GM21576 (cell line): ENCODE measurements around the gene TAX1BP1.
A peak's percentile ranks its signal among the peaks of the same experiment; 100 is the strongest.
"Not testable (repeated sequence)": the region's sequence is repeated elsewhere in the genome, so short reads cannot be mapped to it uniquely, and the experiment has no call there.

Experiments used
- ATAC-seq: cut with Tn5 transposase; IDR thresholded peaks from one replicate; pipeline ENCODE4 v1.9.1; 2021; ENCODE audit warnings: mild to moderate bottlenecking, moderate library complexity; ENCODE audit not compliant: unreplicated experiment

The TAX1BP1 gene

DNA sequence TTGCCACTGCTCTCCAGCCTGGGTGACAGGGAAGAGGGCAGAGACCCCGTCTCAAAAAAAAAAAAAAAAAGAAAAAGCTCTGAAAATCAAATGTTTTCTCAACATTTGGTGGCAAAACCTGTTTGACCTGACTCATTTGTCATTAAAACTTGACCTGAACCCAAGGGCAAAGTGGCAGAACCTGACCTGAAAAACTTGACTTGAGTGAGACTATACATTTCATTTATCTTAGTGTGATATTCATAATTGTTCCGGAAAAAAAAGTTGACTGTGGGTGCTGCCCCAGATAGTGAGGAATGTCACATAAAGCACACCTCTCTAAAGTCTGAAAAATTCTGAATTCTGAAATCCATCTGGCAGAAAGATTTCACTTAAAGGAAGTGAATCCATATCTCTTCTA is 2.3 kb upstream of the TAX1BP1 start:
- ATAC-seq = no peak

DNA sequence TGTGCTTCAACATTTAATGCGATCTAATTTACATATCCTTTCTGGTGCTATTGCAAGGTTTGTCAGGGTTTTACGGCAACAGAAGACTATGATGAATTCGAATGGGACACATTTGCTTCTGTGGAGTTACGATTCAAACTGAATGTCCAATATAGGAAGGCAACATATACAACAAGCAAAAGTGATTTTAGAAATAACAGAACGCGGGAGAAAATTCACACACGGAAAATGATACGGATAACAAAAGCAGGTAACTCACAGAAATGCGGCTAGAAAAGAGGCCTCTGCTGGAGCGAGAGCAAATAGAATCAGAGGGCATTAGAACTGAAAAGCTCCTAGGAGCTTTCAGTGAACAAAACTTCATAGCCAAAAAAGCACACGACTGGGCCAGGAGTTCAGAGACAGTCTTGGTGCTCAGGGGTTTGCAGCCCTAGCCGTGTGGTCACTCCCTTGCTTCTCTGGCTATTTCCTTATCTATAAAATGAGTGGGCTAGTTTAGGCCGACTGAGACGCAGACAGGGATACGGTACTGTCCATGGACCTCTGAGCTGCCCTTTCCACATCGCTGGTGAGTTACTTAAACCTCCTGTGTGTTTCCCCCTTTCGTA is 557 bp upstream of the TAX1BP1 start:
- peak; percentile 29 for ATAC-seq

GRCh38 chr7:27740449-27741086 is 606 bp downstream of the TAX1BP1 start:
- peak; percentile 67 for ATAC-seq

GRCh38 chr7:27742091-27742710 is 2.2 kb downstream of the TAX1BP1 start:
- ATAC-seq = not testable (repeated sequence)

DNA sequence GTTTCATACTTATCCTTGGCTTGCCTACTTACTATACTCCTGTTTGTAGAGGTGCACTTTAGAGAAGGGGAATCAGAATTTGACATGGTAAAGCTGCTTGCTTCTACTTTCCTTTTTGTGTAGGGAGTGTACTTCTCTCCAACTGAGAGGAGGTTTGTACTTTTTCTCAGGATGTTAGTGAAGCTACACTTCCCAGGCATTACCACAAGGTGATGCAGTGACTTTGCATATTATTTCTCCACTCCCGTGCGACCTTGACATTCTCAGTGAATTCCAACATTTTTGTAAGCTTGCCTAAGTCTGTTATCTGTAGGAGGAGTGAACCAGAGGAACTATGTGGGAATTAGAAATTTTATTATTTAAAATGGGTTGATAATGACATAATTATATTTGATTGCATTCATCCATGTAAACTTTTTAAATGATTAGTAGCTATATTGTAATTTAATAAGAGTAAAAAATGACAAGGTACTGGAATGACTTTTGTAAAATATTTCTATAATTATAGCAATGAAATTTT is 5.2 kb downstream of the TAX1BP1 start:
- ATAC-seq = no peak

DNA sequence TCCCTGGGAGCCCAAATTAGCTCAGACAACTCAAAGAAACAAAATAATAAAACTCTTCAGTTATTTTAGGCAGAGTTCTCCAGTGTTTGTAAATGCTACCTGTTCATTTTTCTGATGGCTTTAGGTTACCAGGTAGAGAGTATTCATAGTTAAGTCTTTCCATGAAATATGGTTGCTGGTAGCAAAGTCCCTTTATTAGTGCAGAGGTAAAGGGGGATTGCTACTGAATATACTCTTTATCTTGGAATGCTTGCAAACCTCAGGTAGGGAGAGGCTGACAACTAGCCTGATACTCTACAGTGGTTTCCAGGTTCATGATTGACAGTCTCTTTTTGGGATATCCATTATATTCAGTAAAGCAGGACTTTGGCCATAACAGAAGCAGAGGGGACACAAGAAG is 6.5 kb downstream of the TAX1BP1 start:
- ATAC-seq = no peak

DNA sequence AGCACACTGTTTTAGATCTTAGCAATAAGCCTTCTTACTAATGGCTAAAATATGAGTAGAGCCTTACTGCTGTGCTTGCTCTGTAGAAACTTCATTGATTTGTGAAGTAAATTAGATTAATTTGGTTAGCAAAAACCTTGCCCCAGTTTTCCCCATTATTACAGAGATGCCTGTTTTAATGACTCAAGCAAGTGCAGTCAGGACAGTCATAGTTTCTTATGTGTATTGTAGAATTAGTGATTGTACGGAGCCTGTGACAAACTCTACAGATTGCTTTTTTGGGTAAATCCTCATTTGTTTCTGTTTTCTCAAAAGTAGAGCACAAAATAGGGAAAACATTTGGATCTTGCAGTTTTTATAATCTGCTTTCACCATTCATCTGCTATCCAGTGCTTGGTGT is 7.0 kb downstream of the TAX1BP1 start:
- ATAC-seq = no peak

DNA sequence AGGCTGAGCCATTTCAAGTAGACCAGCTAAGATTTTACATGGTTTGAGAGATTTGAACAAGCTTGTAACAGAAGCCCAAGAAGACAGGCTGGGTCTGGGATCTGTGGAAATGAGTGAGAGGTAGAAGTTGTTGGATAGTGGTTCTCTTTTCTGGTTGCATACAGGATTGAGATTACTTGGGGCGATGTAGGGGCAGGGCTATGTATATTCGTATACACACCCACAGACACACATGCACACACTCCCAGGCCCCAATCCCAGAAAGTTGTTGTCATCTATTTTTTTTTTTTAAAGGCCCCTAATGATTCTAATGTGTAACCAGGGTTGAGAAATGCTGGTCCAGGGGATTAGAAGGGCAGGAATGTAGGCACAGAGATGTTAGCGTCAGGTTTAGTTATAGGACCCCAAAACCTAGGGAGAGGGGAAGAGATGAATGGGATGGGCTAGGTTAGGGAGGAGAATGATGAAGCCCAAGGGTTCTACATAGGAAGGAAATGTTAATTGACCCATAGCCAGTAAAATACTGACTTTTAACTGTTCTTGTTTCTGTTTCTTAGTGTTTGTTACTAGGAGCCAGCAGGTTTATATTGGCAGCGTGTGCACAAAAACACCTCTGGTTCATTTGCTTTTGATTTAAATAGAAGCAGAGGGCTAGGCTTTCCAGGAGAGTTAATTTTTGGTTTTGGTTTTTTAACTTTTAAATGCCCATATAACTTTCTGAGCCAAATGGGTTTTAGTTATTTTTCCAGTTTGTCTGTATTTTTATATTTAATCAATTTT is 7.8 kb downstream of the TAX1BP1 start:
- ATAC-seq = no peak

GRCh38 chr7:27750316-27750715 is 10.4 kb downstream of the TAX1BP1 start:
- no peak for ATAC-seq

DNA sequence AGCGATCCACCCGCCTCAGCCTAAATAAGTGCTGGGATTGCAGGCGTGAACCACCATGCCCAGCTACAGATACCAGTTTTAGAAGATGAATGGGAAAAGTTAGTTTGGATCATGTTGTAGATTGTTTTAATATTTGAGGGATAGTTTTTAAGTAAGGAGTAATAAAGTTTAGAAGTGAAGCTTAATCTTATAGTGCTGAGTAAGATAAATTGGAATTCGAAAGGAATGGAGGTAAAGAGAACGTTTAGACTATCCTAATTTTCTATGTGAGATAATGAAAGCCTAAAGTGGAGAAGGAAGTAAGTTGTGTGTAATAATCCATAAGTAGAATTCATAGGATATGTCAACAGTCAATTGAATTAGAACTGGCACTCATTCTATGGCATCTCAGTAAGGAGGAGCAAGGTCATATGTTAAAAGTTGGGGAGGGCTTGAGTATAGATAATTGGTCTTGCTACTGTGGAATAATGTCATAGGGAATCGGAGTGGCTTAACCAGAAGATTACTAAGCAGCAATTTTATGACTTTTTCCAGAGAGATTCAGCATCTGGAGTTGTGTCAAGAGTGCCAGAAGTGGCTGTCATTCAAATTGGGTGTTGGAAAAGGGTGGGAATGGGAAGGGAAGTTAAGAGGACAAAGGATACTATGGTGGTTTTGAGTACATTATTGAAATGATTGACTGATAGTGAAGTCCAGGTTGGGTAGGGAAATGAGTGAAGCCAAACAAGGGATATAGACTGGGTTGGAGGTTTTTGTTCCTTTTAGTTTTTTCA is 12.1 kb downstream of the TAX1BP1 start:
- ATAC-seq = no peak

DNA sequence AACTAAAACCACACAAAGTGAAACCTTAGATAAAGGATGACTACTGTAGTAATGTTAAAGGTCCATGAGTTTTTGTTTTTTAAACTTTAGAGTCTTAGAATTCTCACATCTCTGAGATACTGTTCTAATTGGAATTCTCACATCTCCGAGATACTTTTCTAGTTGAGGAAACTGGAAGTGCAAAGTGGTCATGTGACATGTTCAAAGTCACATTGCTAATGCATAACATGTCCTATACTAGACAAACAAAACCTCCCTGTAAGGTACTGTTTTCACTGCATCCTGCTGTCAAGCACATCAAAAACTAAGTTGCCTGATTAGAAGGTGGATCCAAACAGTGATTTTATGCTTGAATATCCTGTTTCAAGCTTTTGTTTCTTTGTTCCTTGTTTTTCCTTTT is 13.9 kb downstream of the TAX1BP1 start:
- ATAC-seq = no peak

DNA sequence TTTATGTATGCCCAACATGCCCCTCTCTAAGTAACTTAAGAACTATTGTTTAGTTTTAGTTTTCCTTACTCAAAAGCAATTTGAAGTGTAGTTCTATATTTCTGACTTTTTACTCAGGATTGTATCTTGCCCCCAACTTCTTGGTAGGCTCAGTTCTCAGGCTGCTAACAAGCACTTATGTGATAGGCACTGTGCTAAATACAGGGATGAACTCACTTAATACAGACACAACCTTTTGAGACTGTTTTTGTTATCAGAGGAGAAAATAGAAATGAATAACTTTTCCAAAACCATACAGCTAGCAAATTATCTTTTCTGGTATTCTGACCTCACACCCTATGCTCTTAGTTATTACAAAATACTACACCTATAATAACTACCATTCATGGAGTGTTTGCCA is 16.3 kb downstream of the TAX1BP1 start:
- no peak for ATAC-seq

GRCh38 chr7:27759491-27759890 is 19.5 kb downstream of the TAX1BP1 start:
- ATAC-seq = no peak

DNA sequence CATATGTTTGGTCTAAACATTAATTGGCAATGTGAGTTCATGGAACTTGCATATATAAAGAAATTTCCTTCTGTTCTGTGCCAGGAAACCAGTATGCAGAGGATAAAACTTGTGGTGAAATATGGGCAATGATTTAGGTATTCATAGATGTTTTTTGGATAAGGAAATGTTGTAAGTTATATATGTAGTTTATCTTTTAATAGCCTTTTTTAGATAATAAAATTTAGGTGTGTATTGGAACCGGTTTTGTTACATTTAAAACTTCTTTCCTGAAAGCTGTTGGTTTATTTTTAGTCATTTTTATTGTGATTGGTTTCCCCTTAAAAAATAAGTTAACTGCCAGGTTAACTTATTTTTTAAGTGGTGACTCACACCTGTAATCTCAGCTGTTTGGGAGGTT is 22.1 kb downstream of the TAX1BP1 start:
- no peak for ATAC-seq

DNA sequence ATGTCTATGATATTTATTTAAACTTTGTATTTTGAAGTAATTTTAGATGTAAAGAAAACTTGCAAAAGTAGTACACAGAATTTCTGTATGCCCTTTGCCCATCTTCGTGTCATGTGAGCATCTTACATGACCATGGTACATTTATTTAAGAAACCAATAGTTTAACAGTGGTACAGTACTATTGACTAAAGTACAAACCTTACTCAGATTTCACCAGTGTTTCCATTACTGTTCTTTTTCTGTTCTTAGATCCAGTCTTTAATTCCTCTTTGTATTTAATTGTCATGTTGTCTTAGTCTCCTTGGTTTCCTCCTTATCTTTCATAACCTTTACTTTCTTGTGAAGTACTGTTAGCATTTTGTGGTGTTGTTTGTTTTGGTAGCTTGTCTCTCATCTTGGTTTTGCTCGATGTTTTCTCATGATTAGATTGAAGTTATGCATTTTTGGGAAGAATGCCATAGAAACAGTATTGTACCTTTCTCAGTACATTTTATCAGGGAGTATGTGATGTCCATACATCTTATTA is 24.1 kb downstream of the TAX1BP1 start:
- no peak for ATAC-seq

DNA sequence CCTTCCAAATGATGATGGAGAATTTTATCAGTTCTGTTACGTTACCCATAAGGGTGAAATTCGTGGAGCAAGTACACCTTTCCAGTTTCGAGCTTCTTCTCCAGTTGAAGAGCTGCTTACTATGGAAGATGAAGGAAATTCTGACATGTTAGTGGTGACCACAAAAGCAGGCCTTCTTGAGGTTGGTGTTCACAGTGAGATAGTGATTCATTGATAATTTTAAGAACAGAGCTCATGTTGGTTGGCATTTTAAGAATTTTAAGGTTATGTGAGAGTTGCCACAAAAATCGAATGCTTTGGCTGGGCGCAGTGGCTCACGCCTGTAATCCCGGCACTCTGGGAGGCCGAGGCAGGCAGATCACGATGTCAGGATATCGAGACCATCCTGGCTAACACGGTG is 25.9 kb downstream of the TAX1BP1 start:
- no peak for ATAC-seq

DNA sequence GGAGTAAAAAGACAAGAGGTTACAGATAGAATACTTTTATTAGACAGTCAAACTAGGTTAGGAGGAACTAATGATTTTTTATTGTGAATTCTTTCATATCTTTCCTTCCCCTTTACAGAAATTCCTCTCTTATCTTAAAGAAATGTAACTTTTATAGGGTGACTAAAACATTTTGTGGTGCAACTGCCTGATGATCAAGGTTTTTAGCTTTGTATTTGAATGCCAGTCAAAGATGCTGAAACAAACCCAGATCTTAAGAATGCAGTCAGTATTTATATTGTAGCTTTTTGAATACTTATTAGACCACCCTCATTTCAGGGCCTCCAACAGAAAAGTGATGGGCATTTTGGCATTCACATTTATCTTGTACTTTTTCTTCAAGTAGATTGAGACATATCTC is 27.4 kb downstream of the TAX1BP1 start:
- no peak for ATAC-seq

- no peak for ATAC-seq
Observed at GRCh38 chr7:27771111-27771510, 31.1 kb downstream of the TAX1BP1 start.

GRCh38 chr7:27774717-27775328 is 34.9 kb downstream of the TAX1BP1 start:
- no peak for ATAC-seq

GRCh38 chr7:27775782-27776181 is 35.8 kb downstream of the TAX1BP1 start:
- ATAC-seq = no peak
